ENCODE data around the gene TOX4.
A peak's percentile ranks its signal among the peaks of the same experiment; 100 is the strongest.

The TOX4 gene

GRCh38 chr14:21505012-21505553 lies 28.1 kb downstream of the TOX4 start:
- no peak for DNase-seq

GRCh38 chr14:21506557-21506956 lies 29.6 kb downstream of the TOX4 start:
- no peak for DNase-seq

- DNase-seq = no peak
Observed at GRCh38 chr14:21509432-21510143, 32.6 kb downstream of the TOX4 start.

- DNase-seq = peak; percentile 94 to 95
Observed at GRCh38 chr14:21510735-21511657, 34.0 kb downstream of the TOX4 start, which contains the start of gene METTL3. TSS of gene METTL3 (minus strand) at chr14:21511340. CDS start at chr14:21511223, 117 bp downstream.

GRCh38 chr14:21514341-21514740 lies 37.3 kb downstream of the TOX4 start:
- DNase-seq = no peak

- no peak for DNase-seq
Observed at GRCh38 chr14:21518725-21519124, 41.7 kb downstream of the TOX4 start.

- no peak for DNase-seq
Observed at GRCh38 chr14:21520767-21521166, 43.8 kb downstream of the TOX4 start.

GRCh38 chr14:21521501-21521900 lies 44.5 kb downstream of the TOX4 start:
- DNase-seq = no peak

GRCh38 chr14:21523203-21523602 lies 46.2 kb downstream of the TOX4 start:
- no peak for DNase-seq

- DNase-seq = no peak
Observed at GRCh38 chr14:21524575-21525490, 47.8 kb downstream of the TOX4 start.

GRCh38 chr14:21525571-21525961 lies 48.6 kb downstream of the TOX4 start:
- DNase-seq = no peak

- peak; percentile 63 to 79 for DNase-seq
Observed at GRCh38 chr14:21525962-21526671, 49.1 kb downstream of the TOX4 start, which contains the start of gene SALL2. TSS of gene SALL2 (minus strand) at chr14:21526346. CDS start at chr14:21526127, 219 bp downstream.

GRCh38 chr14:21526672-21527317 lies 49.8 kb downstream of the TOX4 start:
- no peak for DNase-seq

GRCh38 chr14:21527318-21527679 lies 50.3 kb downstream of the TOX4 start:
- no peak for DNase-seq

GRCh38 chr14:21528381-21529348 lies 51.7 kb downstream of the TOX4 start:
- DNase-seq = no peak

- DNase-seq = no peak
Observed at GRCh38 chr14:21529515-21529914, 52.5 kb downstream of the TOX4 start.

- no peak for DNase-seq
Observed at GRCh38 chr14:21533294-21533693, 56.3 kb downstream of the TOX4 start.

- DNase-seq = no peak
Observed at GRCh38 chr14:21534576-21534975, 57.6 kb downstream of the TOX4 start.

- no peak for DNase-seq
Observed at GRCh38 chr14:21535545-21536417, 58.8 kb downstream of the TOX4 start.
